GM12874 (cell line): Measurements from ENCODE around the gene SLC9A9.

Experiments used
- CTCF ChIP-seq: IDR thresholded peaks from 2 replicates; pipeline ENCODE4 v1.5.1; 2011; ENCODE audit warnings: low read depth, mild to moderate bottlenecking, control low read depth, low read length, moderate library complexity; ENCODE audit not compliant: insufficient read depth

SLC9A9 gene

GRCh38 chr3:143236226-143236964 lies 611.9 kb downstream of the SLC9A9 start:
- no peak for TF ChIP-seq CTCF

DNA sequence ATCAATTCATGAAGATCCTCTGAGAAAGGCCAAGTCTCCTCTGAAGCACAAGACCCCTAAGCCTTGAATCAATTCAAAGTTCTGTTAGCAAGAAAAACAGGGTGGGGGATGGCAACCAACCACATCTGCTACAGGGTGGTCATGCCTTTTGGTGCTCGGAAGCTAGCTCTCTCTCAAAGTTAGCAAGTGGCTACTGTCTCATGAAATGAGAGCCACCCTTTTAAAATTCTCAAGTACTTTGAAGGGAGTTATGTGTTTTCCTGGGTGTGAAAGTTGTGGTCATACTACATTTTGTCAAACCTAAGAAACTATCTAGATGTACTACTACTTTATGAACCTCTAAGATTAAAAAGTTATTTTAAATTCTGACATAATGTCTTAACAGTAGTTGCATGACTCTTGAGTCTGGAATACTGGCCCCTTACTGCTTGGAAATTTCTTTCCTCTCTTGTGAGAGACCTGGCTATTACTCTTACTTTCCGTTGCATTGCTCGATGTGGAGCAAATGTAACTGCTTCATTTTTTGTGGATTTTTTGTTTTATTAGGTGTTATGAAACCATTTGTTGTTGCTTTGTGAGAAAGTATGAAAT lies 612.6 kb downstream of the SLC9A9 start:
- TF ChIP-seq CTCF = no peak

- no peak for TF ChIP-seq CTCF
These were observed 613.7 kb downstream of the SLC9A9 start for GRCh38 chr3:143234526-143234925.

GRCh38 chr3:143232981-143233380 lies 615.3 kb downstream of the SLC9A9 start:
- no peak for TF ChIP-seq CTCF

- no peak for TF ChIP-seq CTCF
These were observed 619.9 kb downstream of the SLC9A9 start for GRCh38 chr3:143228405-143228804.

DNA sequence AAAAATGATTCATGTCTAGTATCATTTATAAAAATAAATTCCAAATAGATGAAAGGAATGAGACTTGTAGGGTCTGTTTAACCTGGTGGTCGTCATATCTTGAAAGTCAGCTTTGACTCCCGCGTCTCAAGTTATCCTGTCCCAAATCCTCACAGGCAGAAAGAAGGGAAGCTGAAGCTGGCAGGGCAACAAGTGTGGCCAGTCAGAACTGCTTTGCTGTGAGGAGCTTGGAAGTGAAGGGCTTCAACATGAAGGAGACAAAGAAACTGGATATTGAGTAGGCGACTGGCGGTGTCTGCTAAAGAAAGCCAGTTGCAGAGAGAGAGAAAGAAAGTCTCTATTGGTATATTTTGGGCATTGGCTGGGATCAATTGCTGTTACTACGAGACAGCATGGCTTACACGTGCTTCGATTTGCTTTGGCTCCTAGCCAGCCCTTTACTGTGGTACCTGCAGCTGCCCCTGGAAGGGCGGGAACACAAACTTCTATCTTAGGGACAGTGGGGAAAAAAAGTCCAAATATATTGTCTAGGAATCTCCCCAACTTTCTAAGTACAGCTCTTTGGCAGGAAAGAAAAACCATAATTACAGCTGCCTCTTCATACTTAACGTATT lies 621.5 kb downstream of the SLC9A9 start:
- TF ChIP-seq CTCF = no peak

DNA sequence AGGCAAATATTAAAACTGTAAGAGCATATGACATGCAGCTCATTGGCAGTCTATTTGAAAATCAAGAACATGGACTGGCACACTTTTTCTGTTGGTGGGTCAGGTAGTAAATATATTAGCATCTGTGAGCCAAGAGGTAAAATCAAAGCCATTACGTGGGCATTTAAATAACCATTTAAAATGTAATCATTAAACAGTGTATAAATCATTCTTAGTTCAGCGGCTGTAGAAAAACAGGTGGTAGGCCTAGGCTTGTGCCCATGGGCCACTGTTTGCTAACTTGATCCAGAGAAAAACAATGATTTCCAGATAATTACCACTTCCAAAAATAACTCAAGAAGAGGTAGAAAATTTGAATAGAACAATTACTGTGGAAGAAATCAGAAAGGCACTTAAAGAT lies 623.6 kb downstream of the SLC9A9 start:
- TF ChIP-seq CTCF = no peak
